Measurements from ENCODE around the gene HKDC1.

Gene HKDC1

GRCh38 chr10:69246581-69247312 lies 26.6 kb downstream of the HKDC1 start (continued):
- TF ChIP-seq GLIS3 (CRISPR knock-in tag; IDR thresholded peaks at IDR 0.05): no peak
- TF ChIP-seq RARB (CRISPR knock-in tag; IDR thresholded peaks at IDR 0.05): no peak

- TF ChIP-seq ESRRG (CRISPR knock-in tag; IDR thresholded peaks at IDR 0.05) (no peak), TOX (CRISPR knock-in tag; IDR thresholded peaks at IDR 0.05; ENCODE audit: borderline replicate concordance) (no peak), SNAI2 (CRISPR knock-in tag; IDR thresholded peaks at IDR 0.05) (no peak), CSDC2 (CRISPR knock-in tag; IDR thresholded peaks at IDR 0.05) (no peak), ZC3H10 (CRISPR knock-in tag; IDR thresholded peaks at IDR 0.05) (no peak), ARNTL (CRISPR knock-in tag; IDR thresholded peaks at IDR 0.05; ENCODE audit: borderline replicate concordance, low read depth) (no peak), CREB5 (CRISPR knock-in tag; IDR thresholded peaks at IDR 0.05; ENCODE audit: low read depth) (no peak), RARB (CRISPR knock-in tag; IDR thresholded peaks at IDR 0.05) (no peak), ZNF8 (CRISPR knock-in tag; IDR thresholded peaks at IDR 0.05) (no peak), TCF4 (CRISPR knock-in tag; IDR thresholded peaks at IDR 0.05; ENCODE audit: borderline replicate concordance) (no peak), CSRNP3 (CRISPR knock-in tag; IDR thresholded peaks at IDR 0.05) (no peak), ZNF70 (CRISPR knock-in tag; IDR thresholded peaks at IDR 0.05) (no peak), ZNF565 (CRISPR knock-in tag; conservative IDR thresholded peaks at IDR 0.05; ENCODE audit: low read depth) (no peak), BACH2 (CRISPR knock-in tag; IDR thresholded peaks at IDR 0.05; ENCODE audit: borderline replicate concordance) (no peak), OSR1 (CRISPR knock-in tag; IDR thresholded peaks at IDR 0.05) (no peak)
- TF ChIP-seq, protein P1, sequence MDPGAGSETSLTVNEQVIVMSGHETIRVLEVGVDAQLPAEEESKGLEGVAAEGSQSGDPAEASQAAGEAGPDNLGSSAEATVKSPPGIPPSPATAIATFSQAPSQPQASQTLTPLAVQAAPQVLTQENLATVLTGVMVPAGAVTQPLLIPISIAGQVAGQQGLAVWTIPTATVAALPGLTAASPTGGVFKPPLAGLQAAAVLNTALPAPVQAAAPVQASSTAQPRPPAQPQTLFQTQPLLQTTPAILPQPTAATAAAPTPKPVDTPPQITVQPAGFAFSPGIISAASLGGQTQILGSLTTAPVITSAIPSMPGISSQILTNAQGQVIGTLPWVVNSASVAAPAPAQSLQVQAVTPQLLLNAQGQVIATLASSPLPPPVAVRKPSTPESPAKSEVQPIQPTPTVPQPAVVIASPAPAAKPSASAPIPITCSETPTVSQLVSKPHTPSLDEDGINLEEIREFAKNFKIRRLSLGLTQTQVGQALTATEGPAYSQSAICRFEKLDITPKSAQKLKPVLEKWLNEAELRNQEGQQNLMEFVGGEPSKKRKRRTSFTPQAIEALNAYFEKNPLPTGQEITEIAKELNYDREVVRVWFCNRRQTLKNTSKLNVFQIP (CRISPR knock-in tag; IDR thresholded peaks at IDR 0.05; ENCODE audit: borderline replicate concordance, low read depth): no peak
Observed at GRCh38 chr10:69247313-69247710, 27.2 kb downstream of the HKDC1 start.

DNA sequence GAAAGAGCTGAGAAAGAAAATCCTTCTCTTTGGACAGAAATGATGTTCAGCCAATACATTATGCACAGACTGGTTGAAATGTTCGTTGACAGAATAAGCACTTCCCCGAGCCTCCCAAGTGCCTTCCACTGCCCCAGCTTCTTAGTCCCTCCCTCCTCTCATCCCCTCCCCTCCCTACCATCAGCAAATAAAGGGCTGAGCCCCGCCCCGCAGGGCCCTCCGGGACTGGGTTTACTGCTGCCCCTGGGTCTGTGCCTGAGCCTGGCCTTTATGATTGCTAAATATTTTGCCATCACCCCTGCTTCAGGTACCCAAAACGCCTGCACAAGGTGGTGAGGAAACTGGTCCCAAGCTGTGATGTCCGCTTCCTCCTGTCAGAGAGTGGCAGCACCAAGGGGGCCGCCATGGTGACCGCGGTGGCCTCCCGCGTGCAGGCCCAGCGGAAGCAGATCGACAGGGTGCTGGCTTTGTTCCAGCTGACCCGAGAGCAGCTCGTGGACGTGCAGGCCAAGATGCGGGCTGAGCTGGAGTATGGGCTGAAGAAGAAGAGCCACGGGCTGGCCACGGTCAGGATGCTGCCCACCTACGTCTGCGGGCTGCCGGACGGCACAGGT lies 28.1 kb downstream of the HKDC1 start:
- no peak for TF ChIP-seq TOX (CRISPR knock-in tag; IDR thresholded peaks at IDR 0.05; ENCODE audit: borderline replicate concordance)
- TF ChIP-seq ZNF565 (CRISPR knock-in tag; conservative IDR thresholded peaks at IDR 0.05; ENCODE audit: low read depth): no peak
- TF ChIP-seq GLIS3 (CRISPR knock-in tag; IDR thresholded peaks at IDR 0.05): no peak
- no peak for TF ChIP-seq ZFP30 (CRISPR knock-in tag; IDR thresholded peaks at IDR 0.05)
- TF ChIP-seq CSDC2 (CRISPR knock-in tag; IDR thresholded peaks at IDR 0.05): no peak
- TF ChIP-seq BACH2 (CRISPR knock-in tag; IDR thresholded peaks at IDR 0.05; ENCODE audit: borderline replicate concordance): no peak
- no peak for TF ChIP-seq ARNTL (CRISPR knock-in tag; IDR thresholded peaks at IDR 0.05; ENCODE audit: borderline replicate concordance, low read depth)
- TF ChIP-seq ISL1 (CRISPR knock-in tag; IDR thresholded peaks at IDR 0.05): no peak
- no peak for TF ChIP-seq CREB5 (CRISPR knock-in tag; IDR thresholded peaks at IDR 0.05; ENCODE audit: low read depth)
- TF ChIP-seq ZNF70 (CRISPR knock-in tag; IDR thresholded peaks at IDR 0.05): no peak
- TF ChIP-seq ZFP3 (CRISPR knock-in tag; IDR thresholded peaks at IDR 0.05): no peak
- TF ChIP-seq SNAI2 (CRISPR knock-in tag; IDR thresholded peaks at IDR 0.05): no peak
- TF ChIP-seq TSHZ2 (CRISPR knock-in tag; IDR thresholded peaks at IDR 0.05): no peak
- ATAC-seq: no peak

More at GRCh38 chr10:69247313-69247710, 27.2 kb downstream of the HKDC1 start:
- no peak for ATAC-seq
